Mesendoderm (in vitro differentiated cells): ENCODE results near the gene RAB1B.

Source experiments
- DNase-seq: peaks from one replicate; pipeline ENCODE4 v3.0.0; 2013
- H2AK5ac ChIP-seq: 2 replicates; pipeline ENCODE4 v1.6.1; 2013; ENCODE audit warnings: low read length, inconsistent platforms
- H2BK120ac ChIP-seq: 2 replicates; pipeline ENCODE4 v1.6.1; 2013; ENCODE audit warnings: low read depth, mild to moderate bottlenecking, low read length, moderate library complexity, mixed read lengths
- H2BK15ac ChIP-seq: replicated peaks from 2 replicates; pipeline ENCODE4 v1.6.1; 2013; ENCODE audit warnings: low read depth, mild to moderate bottlenecking, moderate library complexity
- H2BK5ac ChIP-seq: 2 replicates; pipeline ENCODE4 v1.6.1; 2013; ENCODE audit warnings: low read length, inconsistent platforms
- H3K18ac ChIP-seq: 2 replicates; pipeline ENCODE4 v1.6.1; 2013; ENCODE audit warnings: mild to moderate bottlenecking, low read length, mixed read lengths
- H3K23ac ChIP-seq: one replicate; pipeline ENCODE4 v1.6.1; 2013; ENCODE audit warnings: low read length
- H3K27ac ChIP-seq: 2 replicates; pipeline ENCODE4 v1.5.1; 2013; ENCODE audit warnings: low read depth, mild to moderate bottlenecking, inconsistent platforms, low read length, moderate library complexity
- H3K27me3 ChIP-seq: 2 replicates; pipeline ENCODE4 v1.6.1; 2013; ENCODE audit warnings: low read length, control low read depth, mild to moderate bottlenecking, inconsistent platforms; ENCODE audit not compliant: insufficient read depth, poor library complexity
- H3K36me3 ChIP-seq: 2 replicates; pipeline ENCODE4 v1.6.1; 2013; ENCODE audit warnings: low read length, inconsistent platforms; ENCODE audit not compliant: control insufficient read depth, insufficient read depth
- H3K4ac ChIP-seq: one replicate; pipeline ENCODE4 v1.6.1; 2013; ENCODE audit warnings: low read depth, mild to moderate bottlenecking, low read length, moderate library complexity
- H3K4me1 ChIP-seq: 2 replicates; pipeline ENCODE4 v1.6.1; 2013; ENCODE audit warnings: low read depth, low read length, inconsistent platforms; ENCODE audit not compliant: control insufficient read depth
- H3K4me2 ChIP-seq: 2 replicates; pipeline ENCODE4 v1.6.1; 2013; ENCODE audit warnings: low read length
- H3K4me3 ChIP-seq: 2 replicates; pipeline ENCODE4 v1.5.1; 2013; ENCODE audit warnings: mild to moderate bottlenecking, low read length
- H3K56ac ChIP-seq: one replicate; pipeline ENCODE4 v1.6.1; 2013; ENCODE audit warnings: low read length
- H3K79me1 ChIP-seq: 2 replicates; pipeline ENCODE4 v1.6.1; 2013; ENCODE audit warnings: low read length, inconsistent platforms
- H3K79me2 ChIP-seq: 2 replicates; pipeline ENCODE4 v1.6.1; 2013; ENCODE audit warnings: mild to moderate bottlenecking, low read length; ENCODE audit not compliant: control insufficient read depth, insufficient read depth
- H3K9ac ChIP-seq: 2 replicates; pipeline ENCODE4 v1.6.1; 2013; ENCODE audit warnings: low read length, inconsistent platforms
- H4K5ac ChIP-seq: one replicate; pipeline ENCODE4 v1.6.1; 2013; ENCODE audit warnings: low read length
- H4K8ac ChIP-seq: one replicate; pipeline ENCODE4 v1.6.1; 2013; ENCODE audit warnings: low read depth, mild to moderate bottlenecking, control low read depth, low read length, moderate library complexity
- WGBS: extraction: QIAGEN DNeasy Blood & Tissue Kit; methylation state at CpG from one replicate; pipeline ENCODE4 v1.1.7; 2013; ENCODE audit warnings: low lambda C conversion rate, missing lambda C conversion rate; ENCODE audit not compliant: insufficient coverage; ENCODE audit errors: extremely low coverage; 5-methylcytosine and 5-hydroxymethylcytosine counted together

RAB1B gene

GRCh38 chr11:66239998-66240780, 28.2 kb upstream of the RAB1B start:
- DNase-seq: no peak
- no peak overlapping the region for H2BK120ac ChIP-seq
- H3K27me3 ChIP-seq: no peaks in the 10 kb centered on the region
- H2BK15ac ChIP-seq: no peak overlapping the region
- no peak overlapping the region for H2BK5ac ChIP-seq
- no CpG with 5 or more reads among the region's 25 CpGs for WGBS
- no peak overlapping the region for H4K8ac ChIP-seq
- H3K18ac ChIP-seq: no peak overlapping the region
- H3K4me3 ChIP-seq: no peak overlapping the region
- no peak overlapping the region for H2AK5ac ChIP-seq
- no peak overlapping the region for H3K27ac ChIP-seq
- no peaks in the 10 kb centered on the region for H3K79me1 ChIP-seq
- no peak overlapping the region for H3K4ac ChIP-seq
- H3K4me2 ChIP-seq: no peak overlapping the region
- H3K79me2 ChIP-seq: no peaks in the 10 kb centered on the region
- H3K9ac ChIP-seq: peak overlapping the region; percentile 20
- no peaks in the 10 kb centered on the region for H3K36me3 ChIP-seq
- no peak overlapping the region for H4K5ac ChIP-seq
- no peaks in the 10 kb centered on the region for H3K4me1 ChIP-seq
- no peak overlapping the region for H3K56ac ChIP-seq
- H3K23ac ChIP-seq: no peak overlapping the region

- H3K4me1 ChIP-seq: no peaks in the 10 kb centered on the region
- no peak overlapping the region for H2AK5ac ChIP-seq
- DNase-seq: no peak
- no peaks in the 10 kb centered on the region for H3K79me1 ChIP-seq
- H3K9ac ChIP-seq: no peak overlapping the region
- no peak overlapping the region for H3K4ac ChIP-seq
- no peak overlapping the region for H2BK5ac ChIP-seq
- H3K56ac ChIP-seq: no peak overlapping the region
- H3K4me2 ChIP-seq: no peak overlapping the region
- no CpG with 5 or more reads among the region's 9 CpGs for WGBS
- no peak overlapping the region for H4K5ac ChIP-seq
- no peak overlapping the region for H2BK120ac ChIP-seq
- no peaks in the 10 kb centered on the region for H3K79me2 ChIP-seq
- H3K4me3 ChIP-seq: no peak overlapping the region
- H3K36me3 ChIP-seq: no peaks in the 10 kb centered on the region
- no peak overlapping the region for H2BK15ac ChIP-seq
- H4K8ac ChIP-seq: no peak overlapping the region
- no peak overlapping the region for H3K18ac ChIP-seq
- no peak overlapping the region for H3K23ac ChIP-seq
- H3K27me3 ChIP-seq: no peaks in the 10 kb centered on the region
- no peak overlapping the region for H3K27ac ChIP-seq
Measured at GRCh38 chr11:66240781-66241136, 27.7 kb upstream of the RAB1B start.

DNA sequence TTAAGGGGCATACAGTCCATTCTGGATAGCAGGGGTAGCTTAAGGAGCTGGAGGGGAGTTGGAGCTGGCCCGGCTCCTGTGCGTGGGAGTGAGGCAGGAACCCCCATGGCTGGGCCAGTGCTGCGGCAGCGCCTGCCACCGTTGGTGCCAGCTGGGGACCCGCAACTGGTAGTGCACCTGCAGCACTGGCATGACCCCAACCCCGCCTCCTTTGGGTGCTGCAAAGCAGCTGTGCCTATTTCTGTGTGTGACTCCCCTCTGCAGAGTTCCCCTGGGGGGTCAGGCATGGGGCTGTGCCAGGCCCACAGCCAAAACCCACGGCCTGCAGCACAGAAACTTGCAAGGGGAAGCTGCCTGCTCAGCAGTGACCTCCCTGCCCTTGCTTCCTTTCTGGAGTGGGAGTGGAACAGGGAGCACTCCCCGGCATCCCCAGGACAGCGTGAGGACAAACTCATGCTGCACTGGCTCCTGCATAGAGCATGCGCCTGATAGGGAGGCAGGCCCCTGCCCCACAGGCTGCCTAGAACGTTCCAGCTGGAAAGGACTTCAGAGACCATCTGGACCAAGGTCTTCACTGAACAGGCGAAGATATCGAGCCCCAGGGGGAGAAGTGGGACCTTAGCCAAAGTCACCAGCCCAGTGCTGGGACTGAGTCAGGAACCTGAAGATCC, 26.2 kb upstream of the RAB1B start:
- Histone ChIP-seq H2BK120ac (no peak overlapping the region), H2BK5ac (no peak overlapping the region), H3K27ac (no peak overlapping the region), H4K5ac (no peak overlapping the region), H3K9ac (no peak overlapping the region), H3K79me1 (no peaks in the 10 kb centered on the region), H3K36me3 (no peaks in the 10 kb centered on the region), H3K23ac (no peak overlapping the region), H3K27me3 (no peaks in the 10 kb centered on the region), H3K4me3 (no peak overlapping the region), H3K79me2 (no peaks in the 10 kb centered on the region), H3K56ac (no peak overlapping the region), H3K18ac (no peak overlapping the region), H4K8ac (no peak overlapping the region), H3K4me1 (no peaks in the 10 kb centered on the region), H3K4ac (no peak overlapping the region), H2BK15ac (no peak overlapping the region), H2AK5ac (no peak overlapping the region), H3K4me2 (no peak overlapping the region)
- no peak for DNase-seq
- WGBS: no CpG with 5 or more reads among the region's 14 CpGs

GRCh38 chr11:66243782-66244535, 24.5 kb upstream of the RAB1B start:
- Histone ChIP-seq H2AK5ac (no peak overlapping the region), H2BK15ac (no peak overlapping the region), H3K9ac (no peak overlapping the region), H4K5ac (no peak overlapping the region), H2BK5ac (no peak overlapping the region), H3K56ac (no peak overlapping the region), H3K4me2 (no peak overlapping the region), H4K8ac (no peak overlapping the region), H3K27ac (no peak overlapping the region), H3K4me1 (no peaks in the 10 kb centered on the region), H3K4me3 (no peak overlapping the region), H3K79me2 (no peaks in the 10 kb centered on the region), H3K36me3 (no peaks in the 10 kb centered on the region), H3K27me3 (no peaks in the 10 kb centered on the region), H2BK120ac (no peak overlapping the region), H3K23ac (no peak overlapping the region), H3K4ac (no peak overlapping the region), H3K18ac (no peak overlapping the region), H3K79me1 (no peaks in the 10 kb centered on the region)
- no peak for DNase-seq
- whole genome bisulfite sequencing: no CpG with 5 or more reads among the region's 13 CpGs

- H3K4me3 ChIP-seq: no peak overlapping the region
- H3K23ac ChIP-seq: no peak overlapping the region
- no peak overlapping the region for H4K5ac ChIP-seq
- no peak overlapping the region for H4K8ac ChIP-seq
- H3K27ac ChIP-seq: no peak overlapping the region
- no peaks in the 10 kb centered on the region for H3K79me2 ChIP-seq
- no peak overlapping the region for H3K4ac ChIP-seq
- no peak for DNase-seq
- no peak overlapping the region for H3K9ac ChIP-seq
- no peak overlapping the region for H2BK5ac ChIP-seq
- H3K56ac ChIP-seq: no peak overlapping the region
- no peaks in the 10 kb centered on the region for H3K36me3 ChIP-seq
- no peak overlapping the region for H3K4me2 ChIP-seq
- H3K79me1 ChIP-seq: no peaks in the 10 kb centered on the region
- H2BK120ac ChIP-seq: no peak overlapping the region
- H3K18ac ChIP-seq: no peak overlapping the region
- no peaks in the 10 kb centered on the region for H3K4me1 ChIP-seq
- H3K27me3 ChIP-seq: no peaks in the 10 kb centered on the region
- no peak overlapping the region for H2BK15ac ChIP-seq
- WGBS: no CpG with 5 or more reads among the region's 4 CpGs
- no peak overlapping the region for H2AK5ac ChIP-seq
Measured at GRCh38 chr11:66247295-66247694, 21.1 kb upstream of the RAB1B start.
